CD14-positive monocyte (primary cell): ENCODE data around the gene KCNT1. TPM values are rescaled to one million over a fixed set of nuclear protein-coding genes. Genes with fewer than 3 reads are reported as not detected.

Source experiments
- DNase-seq, 3 donors: peaks; one replicate each; pipeline ENCODE4 v3.0.0-alpha.2; 2011 to 2022
- H2AFZ ChIP-seq: 2 replicates; pipeline ENCODE4 v1.6.0; 2012; ENCODE audit warnings: mild to moderate bottlenecking, low read depth, low read length, inconsistent platforms; ENCODE audit not compliant: insufficient read depth, poor library complexity, severe bottlenecking
- H3K27ac ChIP-seq, 2 donors: 1 replicate in 1 of 2; 2 replicates in 1 of 2; pipeline ENCODE4 v1.5.1; 2012 to 2013; ENCODE audit warnings: low read length in 2 of 2, control low read depth in 1 of 2, inconsistent platforms in 1 of 2, low read depth in 1 of 2, mild to moderate bottlenecking in 1 of 2
- H3K27me3 ChIP-seq, 2 donors: one replicate each; pipeline versions ENCODE4 v1.6.0 to v1.6.1; 2011 to 2013; ENCODE audit warnings: low read length in 2 of 2; ENCODE audit not compliant: control insufficient read depth in 2 of 2, insufficient read depth in 2 of 2
- H3K36me3 ChIP-seq, 2 donors: replicated peaks in 1 of 2; 1 replicate in 1 of 2; 2 replicates in 1 of 2; pipeline versions ENCODE4 v1.5.1 to v1.6.1; 2012 to 2013; ENCODE audit warnings: low read length in 2 of 2, control low read depth in 1 of 2, inconsistent platforms in 1 of 2, mild to moderate bottlenecking in 1 of 2; ENCODE audit not compliant: insufficient read depth in 2 of 2, control insufficient read depth in 1 of 2
- H3K4me1 ChIP-seq, 2 donors: 1 replicate in 1 of 2; 2 replicates in 1 of 2; pipeline versions ENCODE4 v1.5.1 to v1.6.1; 2012 to 2013; ENCODE audit warnings: low read length in 2 of 2, control low read depth in 1 of 2, inconsistent platforms in 1 of 2, mild to moderate bottlenecking in 1 of 2, moderate library complexity in 1 of 2; ENCODE audit not compliant: insufficient read depth in 2 of 2, control insufficient read depth in 1 of 2
- H3K4me2 ChIP-seq: replicated peaks from 2 replicates; pipeline ENCODE3; 2012; ENCODE audit warnings: low read length, moderate library complexity, mild to moderate bottlenecking; ENCODE audit not compliant: poor library complexity, severe bottlenecking; ENCODE audit errors: extremely low read depth
- H3K4me3 ChIP-seq, 3 experiments: fragments of 200-600 bp in 1 of 3; sonication (generic) in 1 of 3; replicated peaks in 1 of 3; 1 replicate in 2 of 3; 2 replicates in 1 of 3; pipeline ENCODE4 v1.5.1; 2011 to 2013; ENCODE audit warnings: low read length in 3 of 3, mild to moderate bottlenecking in 3 of 3, control low read depth in 2 of 3, low read depth in 2 of 3, inconsistent platforms in 1 of 3, moderate library complexity in 1 of 3
- H3K79me2 ChIP-seq: 2 replicates; pipeline ENCODE4 v1.6.0; 2012; ENCODE audit warnings: mild to moderate bottlenecking, control low read depth, inconsistent platforms, low read length, moderate library complexity; ENCODE audit not compliant: insufficient read depth
- H3K9ac ChIP-seq: 2 replicates; pipeline ENCODE4 v1.6.0; 2017; ENCODE audit warnings: low read length, mild to moderate bottlenecking; ENCODE audit not compliant: insufficient read depth, poor library complexity, severe bottlenecking
- H3K9me3 ChIP-seq, 2 donors: replicated peaks in 1 of 2; 1 replicate in 1 of 2; 2 replicates in 1 of 2; pipeline versions ENCODE4 v1.5.1 to v1.6.1; 2012 to 2013; ENCODE audit warnings: low read length in 2 of 2, control low read depth in 1 of 2; ENCODE audit not compliant: control insufficient read depth in 1 of 2, insufficient read depth in 1 of 2
- H4K20me1 ChIP-seq: 2 replicates; pipeline ENCODE4 v1.6.0; 2012; ENCODE audit warnings: mild to moderate bottlenecking, low read length, control low read depth, moderate library complexity; ENCODE audit not compliant: insufficient read depth
- H3K27ac Mint-ChIP-seq, 7 donors: one replicate each; pipeline ENCODE4 v1.8.0; 2020; ENCODE audit warnings: mild to moderate bottlenecking in 7 of 7, mixed read lengths in 7 of 7, moderate library complexity in 6 of 7, inconsistent platforms in 2 of 7
- H3K27me3 Mint-ChIP-seq, 3 donors: one replicate each; pipeline ENCODE4 v1.8.0; 2021 to 2022; ENCODE audit warnings: low read depth in 3 of 3, mild to moderate bottlenecking in 3 of 3, mixed read lengths in 3 of 3, moderate library complexity in 3 of 3, inconsistent platforms in 1 of 3
- H3K36me3 Mint-ChIP-seq, 2 donors: one replicate each; pipeline ENCODE4 v1.8.0; 2020; ENCODE audit warnings: mixed read lengths in 2 of 2, inconsistent platforms in 1 of 2, mild to moderate bottlenecking in 1 of 2
- H3K4me1 Mint-ChIP-seq: one replicate; pipeline ENCODE4 v1.8.0; 2020; ENCODE audit warnings: mild to moderate bottlenecking, mixed read lengths
- H3K4me3 Mint-ChIP-seq, 2 donors: one replicate each; pipeline ENCODE4 v1.8.0; 2020; ENCODE audit warnings: mild to moderate bottlenecking in 2 of 2, mixed read lengths in 2 of 2, moderate library complexity in 1 of 2
- H3K9me3 Mint-ChIP-seq, 7 donors: one replicate each; pipeline ENCODE4 v1.8.0; 2020 to 2022; ENCODE audit warnings: mixed read lengths in 7 of 7, mild to moderate bottlenecking in 6 of 7, moderate library complexity in 6 of 7, inconsistent platforms in 2 of 7
- WGBS: methylation state at CpG from one replicate; pipeline ENCODE4 v1.1.5; 2013; ENCODE audit warnings: missing lambda C conversion rate; ENCODE audit not compliant: insufficient coverage; 5-methylcytosine and 5-hydroxymethylcytosine counted together
- intact Hi-C, 2 donors: fragments of 100-400 bp; cut with micrococcal nuclease; formaldehyde crosslinking; loops; one replicate each; pipeline versions ENCODE4 v1.15.0 to v1.15.1; 2023
- polyA plus RNA-seq, 3 donors: library from polyadenylated mRNA; depleted of rRNA in 1 of 3; unstranded in 2 of 3; stranded (reverse) in 1 of 3; fragments of 300-500 nt in 2 of 3; fragments of >200 nt in 1 of 3; fragmentation: Illumina TruSeq in 2 of 3; gene quantifications; 1 replicate in 2 of 3; 2 replicates in 1 of 3; pipeline ENCODE4 v1.2.3, GENCODE V29; 2012 to 2021
- TF ChIP-seq, protein P1 (sequence below): fragments of 200-600 bp; IDR thresholded peaks from one replicate; pipeline ENCODE4 v1.8.0; 2022; ENCODE audit warnings: antibody characterized with exemption, mild to moderate bottlenecking

KCNT1 gene
- polyA plus RNA-seq, 3 donors = not detected

DNA sequence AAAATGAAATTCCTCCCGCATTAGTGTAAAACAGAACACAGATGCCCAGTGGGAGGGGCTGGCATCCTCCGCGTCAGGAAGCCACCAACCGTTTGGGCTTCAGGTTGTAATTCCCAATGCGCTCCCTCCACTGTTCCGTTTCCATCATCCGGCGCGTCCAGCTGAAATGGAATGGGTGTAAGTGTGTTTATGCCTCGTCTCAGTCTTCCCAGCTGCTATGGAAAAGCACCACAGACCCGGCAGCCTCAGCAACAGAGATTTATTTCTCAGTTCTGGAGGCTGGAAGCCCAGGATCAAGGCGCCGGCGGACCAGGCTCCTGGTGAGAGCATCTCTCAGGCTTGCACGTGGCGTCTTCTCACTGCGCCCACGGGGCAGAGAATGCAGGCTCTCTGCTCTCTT lies 20.4 kb downstream of the KCNT1 start:
- peaks cover 0 to 2% of the 10 kb centered on the region in 2 donors for H3K27me3 ChIP-seq
- Mint-ChIP-seq H3K27ac (no peak overlapping the region), H3K36me3 (no peaks in the 10 kb centered on the region), H3K9me3 (no peaks in the 10 kb centered on the region), H3K4me3 (no peak overlapping the region), H3K27me3 (peaks cover 0 to 12% (median 1%) of the 10 kb centered on the region in 3 donors), H3K4me1 (no peaks in the 10 kb centered on the region)
- H3K9ac ChIP-seq = no peak overlapping the region
- H3K4me2 ChIP-seq = no peak overlapping the region
- no peak overlapping the region for H3K27ac ChIP-seq
- H3K9me3 ChIP-seq = no peaks in the 10 kb centered on the region
- no peaks in the 10 kb centered on the region for H3K4me1 ChIP-seq
- H2AFZ ChIP-seq = no peak overlapping the region
- no peaks in the 10 kb centered on the region for H3K36me3 ChIP-seq
- intact Hi-C loops = no loop called here
- no peaks in the 10 kb centered on the region for H3K79me2 ChIP-seq
- TF ChIP-seq, protein P1, sequence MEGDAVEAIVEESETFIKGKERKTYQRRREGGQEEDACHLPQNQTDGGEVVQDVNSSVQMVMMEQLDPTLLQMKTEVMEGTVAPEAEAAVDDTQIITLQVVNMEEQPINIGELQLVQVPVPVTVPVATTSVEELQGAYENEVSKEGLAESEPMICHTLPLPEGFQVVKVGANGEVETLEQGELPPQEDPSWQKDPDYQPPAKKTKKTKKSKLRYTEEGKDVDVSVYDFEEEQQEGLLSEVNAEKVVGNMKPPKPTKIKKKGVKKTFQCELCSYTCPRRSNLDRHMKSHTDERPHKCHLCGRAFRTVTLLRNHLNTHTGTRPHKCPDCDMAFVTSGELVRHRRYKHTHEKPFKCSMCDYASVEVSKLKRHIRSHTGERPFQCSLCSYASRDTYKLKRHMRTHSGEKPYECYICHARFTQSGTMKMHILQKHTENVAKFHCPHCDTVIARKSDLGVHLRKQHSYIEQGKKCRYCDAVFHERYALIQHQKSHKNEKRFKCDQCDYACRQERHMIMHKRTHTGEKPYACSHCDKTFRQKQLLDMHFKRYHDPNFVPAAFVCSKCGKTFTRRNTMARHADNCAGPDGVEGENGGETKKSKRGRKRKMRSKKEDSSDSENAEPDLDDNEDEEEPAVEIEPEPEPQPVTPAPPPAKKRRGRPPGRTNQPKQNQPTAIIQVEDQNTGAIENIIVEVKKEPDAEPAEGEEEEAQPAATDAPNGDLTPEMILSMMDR = no peak
- DNase-seq = no peak
- H4K20me1 ChIP-seq = no peaks in the 10 kb centered on the region
- no peak overlapping the region for H3K4me3 ChIP-seq
- WGBS = 79% methylated on average over 18 of the region's 18 CpGs

DNA sequence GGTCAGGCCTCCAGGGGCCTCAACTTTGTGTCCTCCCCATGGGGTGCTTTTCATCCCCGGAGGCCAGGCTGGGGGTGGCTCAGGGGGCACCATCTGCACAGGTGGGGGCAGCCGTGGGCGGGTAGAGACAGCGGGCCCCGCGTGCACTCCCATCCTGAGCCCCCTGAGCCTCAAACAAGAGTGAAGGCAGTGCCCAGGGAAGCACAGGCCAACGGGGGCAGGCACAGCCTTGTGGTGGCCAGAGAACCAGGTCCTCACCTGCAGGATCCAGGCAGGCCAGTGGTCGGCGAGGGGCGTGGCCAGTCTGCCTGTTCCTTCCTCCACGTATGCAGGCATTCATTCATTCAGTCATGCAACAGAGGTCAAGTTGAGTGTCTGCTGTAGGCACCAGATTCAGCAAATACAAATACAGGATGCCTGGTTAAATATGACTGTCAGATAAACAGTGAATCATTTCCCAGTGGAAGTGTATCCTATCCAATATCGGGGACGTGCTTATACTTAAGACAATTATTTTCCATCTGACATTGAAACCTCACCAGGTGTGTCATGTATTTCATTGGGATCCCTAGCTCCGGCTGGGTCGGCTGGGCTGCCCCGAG lies 22.3 kb downstream of the KCNT1 start:
- no peak for DNase-seq
- Histone ChIP-seq H3K9me3 (no peaks in the 10 kb centered on the region), H3K4me2 (no peak overlapping the region), H3K27me3 (peaks cover 0 to 2% of the 10 kb centered on the region in 2 donors), H2AFZ (no peak overlapping the region), H3K79me2 (no peaks in the 10 kb centered on the region), H4K20me1 (no peaks in the 10 kb centered on the region), H3K4me3 (no peak overlapping the region), H3K36me3 (no peaks in the 10 kb centered on the region), H3K4me1 (no peaks in the 10 kb centered on the region), H3K9ac (no peak overlapping the region), H3K27ac (no peak overlapping the region)
- WGBS = 73% methylated on average over 14 of the region's 16 CpGs
- H3K4me1 Mint-ChIP-seq = no peaks in the 10 kb centered on the region
- no peaks in the 10 kb centered on the region for H3K36me3 Mint-ChIP-seq
- H3K27me3 Mint-ChIP-seq = peaks cover 0 to 13% (median 4%) of the 10 kb centered on the region in 3 donors
- intact Hi-C loops = no loop called here
- TF ChIP-seq, protein P1 = no peak
- H3K9me3 Mint-ChIP-seq = no peaks in the 10 kb centered on the region
- no peak overlapping the region for H3K4me3 Mint-ChIP-seq
- no peak overlapping the region for H3K27ac Mint-ChIP-seq
